ENCODE data around the gene VAV3.
"Not testable (repeated sequence)": the region's sequence is repeated elsewhere in the genome, so short reads cannot be mapped to it uniquely, and the experiment has no call there.

VAV3 gene

DNA sequence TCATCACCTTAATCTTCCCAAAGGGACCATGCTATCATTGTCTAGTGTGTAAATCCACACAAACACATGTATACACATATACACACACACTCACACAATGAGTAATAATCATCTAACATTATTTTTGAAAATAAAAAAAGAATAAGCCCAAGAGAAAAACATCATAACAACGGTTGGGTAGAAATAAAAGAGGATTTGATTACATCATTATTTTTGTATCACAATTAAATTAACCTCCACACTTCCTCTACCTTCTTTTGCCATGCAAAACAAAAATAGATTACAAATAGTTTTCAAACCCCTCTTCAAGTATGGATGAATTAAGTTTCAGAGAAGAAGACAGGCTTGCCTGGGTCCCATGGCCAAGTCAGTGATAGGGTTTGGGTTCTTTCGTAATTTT is 238.1 kb downstream of the VAV3 start:
- DNase-seq: no peak

DNA sequence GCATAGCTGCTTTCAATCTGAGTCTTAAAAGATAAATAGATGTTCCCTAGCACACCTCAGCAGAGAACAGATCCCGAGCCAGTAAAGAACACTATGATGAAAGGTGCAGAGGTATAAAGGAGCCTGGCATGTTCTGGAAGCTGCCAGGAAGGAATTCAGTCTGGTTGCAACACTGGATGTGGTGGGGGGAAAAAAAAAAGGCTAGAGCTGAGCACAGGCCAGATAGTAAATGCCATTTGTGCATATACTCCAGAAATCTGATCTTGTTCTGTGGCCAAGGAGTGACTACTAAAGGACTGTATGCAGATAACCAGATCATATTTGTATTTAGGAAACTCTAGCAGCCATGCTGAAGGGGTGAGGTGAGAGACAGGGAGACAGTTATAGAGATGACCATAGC is 240.3 kb downstream of the VAV3 start:
- no peak for DNase-seq

DNA sequence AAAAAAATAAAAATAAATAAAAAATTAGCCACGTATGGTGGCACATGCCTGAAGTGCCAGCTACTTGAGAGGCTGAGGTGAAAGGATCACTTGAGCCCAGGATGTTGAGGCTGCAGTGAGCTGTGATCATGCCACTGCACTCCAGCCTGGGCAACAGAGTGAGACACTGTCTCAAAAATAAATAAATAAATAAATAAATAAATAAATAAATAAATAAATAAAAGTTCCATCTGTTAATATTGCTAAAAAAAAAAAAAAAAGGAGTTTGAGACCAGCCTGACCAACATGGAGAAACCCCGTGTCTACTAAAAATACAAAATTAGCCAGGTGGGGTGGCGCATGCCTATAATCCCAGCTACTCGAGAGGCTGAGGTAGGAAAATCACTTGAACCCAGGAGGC is 244.8 kb downstream of the VAV3 start:
- not testable (repeated sequence) for DNase-seq

DNA sequence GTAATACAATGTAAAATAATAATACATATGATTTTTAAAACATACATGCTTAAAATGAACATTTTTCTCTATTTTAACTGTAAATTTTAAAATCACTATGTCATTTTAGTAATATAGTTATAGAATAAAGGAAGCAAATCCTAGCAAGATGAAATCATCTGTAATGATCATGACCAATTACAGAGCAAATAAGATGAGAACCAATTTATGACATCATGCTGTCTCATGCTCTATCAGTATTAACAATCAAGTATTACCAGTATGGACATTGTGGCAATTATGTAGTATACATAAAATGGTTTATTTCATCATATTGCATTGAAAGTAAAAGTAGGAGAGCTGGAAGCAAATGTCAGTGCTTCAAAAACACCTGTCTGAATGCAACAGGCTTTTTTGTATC is 255.0 kb downstream of the VAV3 start:
- no peak for DNase-seq

DNA sequence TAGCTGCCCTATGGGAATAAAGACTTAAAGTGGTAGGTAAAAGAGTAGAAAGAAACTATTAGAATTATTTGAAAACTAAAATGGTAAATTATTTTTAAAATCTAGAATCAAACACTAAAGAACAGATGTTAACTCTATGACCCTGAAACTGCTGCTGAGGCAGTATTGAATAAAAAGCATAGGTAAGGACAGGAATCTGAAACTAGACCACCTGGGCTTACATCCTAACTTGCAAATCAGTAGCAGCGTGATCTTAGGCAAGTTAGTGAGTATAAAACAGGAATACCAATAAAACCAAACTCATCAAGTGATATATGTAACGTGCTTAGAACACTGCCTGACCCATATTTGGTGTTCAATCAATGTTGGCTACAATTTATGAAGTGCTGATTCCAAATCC is 257.9 kb downstream of the VAV3 start:
- DNase-seq: no peak

DNA sequence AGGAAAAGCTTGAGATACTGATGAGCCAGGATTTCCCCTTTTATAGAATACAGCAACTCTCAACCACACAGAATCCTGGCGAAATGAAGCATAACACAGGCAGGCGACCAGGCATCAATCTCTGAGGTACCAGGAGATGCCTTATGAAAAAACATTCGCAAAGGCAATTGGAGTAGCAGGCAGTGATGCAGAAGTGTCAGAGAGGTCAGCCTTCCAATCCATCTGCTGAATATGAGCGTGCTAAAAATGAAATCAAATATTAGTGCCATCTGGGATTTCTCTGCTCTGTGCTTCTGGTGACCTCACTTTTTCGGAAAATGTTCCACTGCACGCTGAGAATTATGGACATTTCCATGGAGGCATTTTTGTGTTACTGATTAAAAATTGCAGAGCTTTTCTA is 258.8 kb downstream of the VAV3 start:
- no peak for DNase-seq

DNA sequence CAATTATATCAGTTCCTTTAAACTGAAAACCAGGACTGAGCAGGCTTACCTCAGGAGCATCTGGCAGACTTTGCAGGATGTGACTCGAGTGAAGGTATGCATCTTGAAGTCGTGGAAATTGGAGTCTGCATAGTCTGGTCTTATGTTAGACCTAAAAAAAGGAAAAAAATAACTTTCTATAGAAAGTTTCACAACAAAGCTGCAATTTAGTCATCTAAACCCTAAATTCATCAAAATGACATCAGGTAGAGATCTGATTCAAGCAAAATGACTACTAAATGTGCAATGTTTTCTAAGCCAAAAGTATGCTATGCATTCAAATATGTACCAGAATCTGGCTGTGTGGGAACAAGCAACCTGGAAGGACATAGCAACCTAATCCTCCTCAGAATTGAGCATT is 260.1 kb downstream of the VAV3 start:
- no peak for DNase-seq

DNA sequence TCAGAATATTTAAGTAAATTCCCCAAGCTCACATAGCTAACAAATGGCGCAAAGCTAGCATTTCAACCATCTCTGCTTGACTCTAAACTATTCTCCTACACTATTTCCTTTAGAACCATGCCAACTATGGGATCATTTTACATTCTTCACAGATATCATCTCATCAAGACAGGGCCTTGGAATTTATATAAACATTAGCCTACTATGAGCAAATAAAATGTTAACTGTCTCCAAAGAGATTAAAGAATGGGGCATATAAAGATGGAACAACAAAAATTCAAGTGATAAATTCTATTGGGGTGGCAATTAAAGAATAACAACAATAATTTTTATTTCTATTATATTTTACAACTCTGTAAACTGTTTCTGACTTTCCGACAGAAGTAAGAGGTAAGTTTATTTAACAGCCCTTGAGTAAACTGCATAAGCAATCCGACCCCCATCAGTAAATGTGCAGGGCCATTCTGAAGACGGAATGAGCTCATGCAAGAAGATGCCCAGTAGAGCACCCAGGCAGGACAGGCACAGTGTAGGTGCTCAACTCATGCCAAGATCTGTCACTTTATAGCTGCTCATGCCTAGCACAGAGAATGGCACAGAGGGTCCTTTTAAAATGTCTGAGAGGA is 261.9 kb downstream of the VAV3 start:
- DNase-seq: no peak

DNA sequence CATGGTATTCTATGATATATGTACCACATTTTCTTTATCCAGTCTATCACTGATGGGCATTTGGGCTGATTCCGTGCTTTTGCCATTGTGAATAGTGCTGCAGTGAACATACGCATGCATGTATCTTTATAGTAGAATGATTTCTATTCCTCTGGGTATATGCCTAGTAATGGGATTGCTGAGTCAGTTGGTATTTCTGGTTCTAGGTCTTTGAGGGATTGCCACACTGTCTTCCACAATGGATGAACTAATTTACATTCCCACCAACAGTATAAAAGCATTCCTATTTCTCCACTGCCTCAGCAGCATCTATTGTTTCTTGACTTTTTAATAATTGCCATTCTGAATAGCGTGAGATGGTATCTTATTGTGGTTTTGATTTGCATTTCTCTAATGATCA is 264.3 kb downstream of the VAV3 start:
- DNase-seq: not testable (repeated sequence)

DNA sequence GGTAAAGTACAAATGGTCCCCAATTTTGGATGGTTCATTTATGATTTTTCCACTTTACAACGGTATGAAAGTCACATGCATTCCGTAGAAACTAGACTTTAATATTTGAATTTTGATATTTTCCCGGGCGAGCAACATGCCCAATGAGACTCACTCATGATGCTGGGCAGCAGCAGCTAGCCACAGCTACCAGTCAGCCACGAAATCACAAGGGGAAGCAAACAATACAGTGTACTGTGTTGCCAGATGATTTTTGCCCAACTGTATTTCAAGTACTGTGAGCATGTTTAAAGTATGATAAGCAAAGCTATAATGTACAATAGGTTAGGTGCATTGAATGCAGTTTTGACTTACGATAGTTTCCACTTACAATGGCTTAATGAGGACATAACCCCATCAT is 266.8 kb downstream of the VAV3 start:
- no peak for DNase-seq

DNA sequence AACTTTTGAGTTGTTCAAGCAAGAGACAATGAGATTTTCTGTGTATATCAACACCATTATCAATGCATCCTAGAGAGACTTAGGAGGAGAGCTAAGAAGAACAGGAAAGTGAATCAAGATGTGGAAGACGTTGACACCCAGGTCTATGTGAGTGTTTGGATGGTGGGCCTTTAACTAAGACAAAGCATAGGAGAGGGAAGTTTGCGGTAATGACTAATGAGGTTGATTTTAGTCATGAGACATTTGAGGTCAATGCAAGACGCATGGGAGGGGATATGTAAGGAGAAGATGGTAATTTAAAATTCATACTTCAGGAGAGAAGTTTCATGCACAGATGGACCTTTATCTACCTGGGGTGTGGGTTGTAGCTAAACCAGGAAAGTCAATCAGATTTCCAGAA is 269.6 kb downstream of the VAV3 start:
- DNase-seq: no peak

DNA sequence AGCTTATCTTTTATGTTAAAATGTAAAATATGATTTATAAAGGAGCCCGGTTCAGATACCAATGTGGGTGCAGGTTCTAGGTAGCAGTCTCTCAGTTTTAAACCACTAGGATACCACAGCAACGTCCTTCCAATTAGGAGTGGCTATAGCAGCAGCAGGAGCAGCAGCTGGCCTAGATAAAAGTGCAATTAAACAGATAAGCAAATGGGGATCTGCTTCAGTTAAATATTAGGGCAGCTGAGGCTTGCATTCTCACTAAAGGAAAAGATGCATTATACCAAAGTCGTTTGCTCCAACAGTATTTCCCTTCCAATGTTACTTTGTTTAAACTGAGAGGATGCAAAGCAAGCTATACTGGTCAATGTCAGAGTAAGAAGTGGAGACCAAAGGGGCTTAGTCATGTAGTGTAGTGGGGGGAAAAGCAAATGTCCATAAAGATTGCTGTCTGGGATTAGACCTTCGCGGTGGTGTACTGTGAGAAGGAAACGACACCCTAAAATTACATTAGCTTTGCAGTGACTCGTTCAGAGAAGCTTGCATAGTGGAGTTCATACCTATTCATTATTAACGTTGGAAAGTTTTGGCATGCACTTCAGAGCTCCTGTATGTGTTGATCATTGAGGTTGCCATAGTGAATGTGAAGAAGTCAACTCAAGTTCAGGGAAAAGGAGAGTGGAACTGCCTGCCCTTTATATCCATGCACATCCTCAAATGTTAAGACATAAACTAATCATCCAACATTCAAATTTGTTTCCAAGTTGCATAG is 272.2 kb downstream of the VAV3 start:
- no peak for DNase-seq

DNA sequence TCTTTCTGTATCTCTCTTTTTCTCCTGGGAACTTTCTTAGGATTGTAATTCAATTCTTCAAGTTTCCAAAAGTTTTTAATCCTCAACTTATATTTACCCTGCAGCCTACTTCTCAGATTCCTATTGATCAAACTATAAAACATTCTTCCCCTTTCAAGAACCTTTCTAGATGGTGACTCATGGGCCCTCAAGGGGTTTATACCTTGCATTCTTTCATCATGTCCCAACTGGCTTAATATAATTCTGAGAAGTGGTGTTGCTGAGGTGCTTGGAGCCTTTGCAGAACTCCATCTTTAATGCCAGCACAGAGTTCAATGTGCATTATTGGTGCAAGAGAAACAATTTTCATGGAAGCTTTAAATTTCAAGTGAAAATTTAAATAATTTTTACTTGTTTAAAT is 273.4 kb downstream of the VAV3 start:
- DNase-seq: no peak

DNA sequence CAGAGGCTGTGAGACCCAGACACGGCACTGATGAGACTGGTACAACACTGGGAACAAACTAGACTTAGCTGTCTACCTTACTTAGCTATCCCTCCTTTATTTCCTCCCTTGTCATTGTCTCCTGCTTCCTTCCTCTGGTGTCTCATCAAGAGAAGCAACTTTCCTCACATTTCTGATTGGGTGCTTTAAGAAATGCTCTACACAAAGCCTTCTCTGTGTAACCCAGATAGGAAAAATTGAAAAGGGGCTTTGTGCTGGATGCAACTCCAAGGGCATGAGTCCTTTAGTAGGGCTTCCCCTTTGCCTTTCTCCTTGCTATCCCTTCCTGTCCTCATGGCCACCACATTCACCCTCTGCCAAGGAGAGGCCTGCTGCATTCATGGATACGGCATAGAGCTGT is 274.5 kb downstream of the VAV3 start:
- DNase-seq: no peak

DNA sequence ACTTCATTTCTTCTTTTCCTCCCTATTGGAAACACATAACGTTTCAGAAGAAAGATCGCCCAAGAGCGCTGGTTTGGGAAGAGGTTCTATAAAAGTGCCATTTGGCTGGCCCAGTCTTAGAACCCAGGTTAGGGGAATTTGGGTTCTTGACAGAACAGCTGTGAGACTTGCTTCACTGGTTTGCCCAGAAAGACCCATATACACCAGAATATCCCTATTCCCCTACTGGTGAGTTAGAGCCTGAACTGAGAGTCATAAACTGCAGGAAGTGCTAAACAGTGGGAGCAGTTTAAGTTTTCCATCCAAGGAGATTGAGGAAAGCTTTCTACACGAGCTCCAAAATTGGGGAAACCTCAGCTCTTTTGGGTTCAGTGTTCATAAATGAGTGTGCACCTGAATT is 275.2 kb downstream of the VAV3 start:
- DNase-seq: no peak

DNA sequence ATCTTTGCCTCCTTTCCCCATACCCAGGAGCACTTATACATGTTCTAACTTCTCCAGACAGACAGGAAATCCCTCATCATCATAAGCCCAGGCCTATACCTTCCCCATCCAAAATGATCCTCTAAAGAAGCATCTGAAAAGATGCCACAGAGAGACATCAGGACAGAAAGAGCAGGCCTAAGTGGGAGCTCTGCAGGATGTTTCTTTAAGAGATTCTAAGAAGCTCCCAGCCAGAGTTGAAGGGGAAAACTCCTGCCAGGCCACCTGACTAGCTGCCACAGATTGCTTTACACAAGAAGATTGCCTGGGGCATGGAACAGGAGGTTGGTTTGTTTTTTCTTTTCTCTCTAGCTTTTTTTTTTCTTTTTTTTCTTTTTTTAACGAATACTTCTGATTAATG is 275.8 kb downstream of the VAV3 start:
- DNase-seq: no peak

DNA sequence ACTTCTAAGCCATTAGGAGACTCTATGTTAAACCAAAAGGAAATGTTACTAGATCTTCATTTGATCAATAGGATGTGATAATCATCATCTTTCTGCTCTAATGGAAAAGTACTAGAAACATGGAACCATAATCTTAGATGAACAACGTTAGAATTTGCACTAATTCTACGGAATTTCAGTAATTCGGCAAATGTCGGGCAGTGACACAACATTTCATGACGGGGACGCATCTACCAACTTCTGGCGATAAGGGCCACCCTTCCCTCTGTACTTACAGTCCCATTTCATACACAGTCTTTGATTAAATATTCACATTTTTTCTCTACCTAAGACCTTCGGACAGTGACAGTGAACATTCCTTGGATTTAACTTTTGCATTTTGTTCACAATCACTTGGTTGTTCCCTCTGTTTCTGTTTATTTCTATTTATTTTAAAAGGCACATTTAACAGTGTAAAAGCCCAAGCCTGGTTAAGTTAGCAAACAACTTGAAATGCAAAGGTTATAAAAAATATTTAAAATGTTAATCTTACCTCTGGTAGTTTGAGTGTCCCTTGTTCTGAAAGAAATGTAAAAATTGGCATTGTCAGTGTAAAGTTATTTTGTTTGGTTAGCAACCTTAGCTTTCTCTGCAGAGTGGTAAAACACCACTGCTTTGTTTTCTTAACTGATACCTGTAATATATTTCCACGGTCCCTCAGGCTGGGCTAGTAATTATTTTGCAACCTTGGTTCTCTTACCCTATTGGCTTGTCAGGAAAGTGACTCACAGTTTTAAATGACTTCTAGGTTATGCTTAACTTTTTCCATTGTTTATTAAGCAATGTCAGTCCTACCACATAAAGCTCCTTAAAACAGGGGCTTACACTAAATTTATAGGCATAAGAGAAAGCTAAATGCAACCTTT is 276.9 kb downstream of the VAV3 start:
- DNase-seq: no peak

DNA sequence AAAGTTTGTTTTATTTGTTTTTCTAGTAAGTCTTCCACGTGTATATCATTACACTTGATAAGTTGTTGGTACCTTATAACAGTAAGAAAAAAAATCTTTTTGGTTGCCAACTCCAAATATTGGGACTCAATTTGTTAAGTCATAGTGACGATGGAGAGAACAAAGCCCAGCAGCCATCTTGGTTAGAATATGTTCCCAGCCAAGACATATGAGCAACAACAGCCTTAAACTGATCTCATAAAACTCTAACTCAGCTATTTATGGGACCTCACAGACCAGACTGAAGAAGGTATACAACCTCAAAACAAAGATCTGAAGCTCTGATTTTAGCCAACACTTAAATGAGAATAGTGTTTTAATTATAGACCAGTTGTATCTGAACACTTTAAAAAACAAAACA is 281.3 kb downstream of the VAV3 start:
- DNase-seq: no peak

DNA sequence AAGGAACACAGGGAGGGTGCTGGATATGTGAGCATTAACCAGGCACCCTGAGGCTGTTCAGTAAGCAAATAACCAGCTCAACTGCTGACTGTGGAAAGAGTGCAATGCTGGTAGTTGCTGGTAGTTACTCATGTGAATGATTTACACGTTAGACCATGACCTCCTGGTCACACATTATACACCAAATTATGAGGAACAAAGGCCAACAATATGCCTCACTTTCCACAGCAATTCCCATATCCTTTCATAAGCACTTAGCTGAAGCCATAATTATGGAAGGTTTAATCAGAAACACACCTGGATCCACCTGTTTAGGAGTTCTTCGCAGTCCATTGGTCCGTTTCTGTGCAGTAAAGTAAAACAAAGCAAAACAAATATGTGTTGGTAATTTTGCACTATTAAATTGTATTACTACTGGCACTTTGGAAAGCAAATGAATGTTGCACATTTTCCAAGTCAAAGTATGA is 281.8 kb downstream of the VAV3 start:
- no peak for DNase-seq

DNA sequence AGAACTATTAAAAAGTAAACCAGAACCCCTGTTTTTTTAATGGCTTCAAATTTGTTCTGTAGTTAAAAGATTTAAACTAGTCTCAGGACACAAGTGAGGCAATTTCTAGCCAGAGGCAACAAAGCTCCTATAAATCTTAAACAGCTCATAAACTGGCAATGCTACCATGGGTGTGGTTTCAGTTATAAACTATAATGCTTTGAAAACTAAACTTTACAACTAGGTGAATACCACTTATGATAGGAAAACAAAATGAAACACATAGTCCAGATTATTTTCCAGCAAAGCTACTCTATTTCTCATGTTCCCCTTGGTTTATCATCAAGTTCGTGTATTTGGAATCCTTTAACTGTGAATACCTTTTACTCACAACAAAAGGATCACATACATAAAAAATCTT is 282.5 kb downstream of the VAV3 start:
- no peak for DNase-seq

DNA sequence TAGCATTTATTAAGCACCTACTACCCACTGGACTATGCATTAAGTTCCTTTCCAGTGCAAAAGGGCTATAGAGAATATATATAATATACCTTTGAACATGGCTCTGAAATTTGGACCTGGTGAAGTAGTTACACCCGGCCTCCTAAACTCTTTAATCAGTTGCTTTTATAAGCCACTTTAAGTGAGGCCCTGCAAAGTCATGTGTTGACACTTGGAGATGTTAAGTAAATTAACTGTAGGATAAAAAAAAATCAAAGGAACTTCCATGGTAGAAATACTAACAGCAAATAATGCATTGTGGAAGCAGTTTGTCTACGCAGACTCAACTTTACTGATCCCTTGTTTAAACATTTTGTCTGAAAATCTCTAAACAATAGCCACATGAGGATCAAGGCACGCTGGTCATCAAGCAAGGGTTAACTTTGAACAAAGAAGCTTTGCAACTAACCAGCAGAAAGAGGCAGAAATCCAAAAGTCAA is 283.9 kb downstream of the VAV3 start:
- no peak for DNase-seq

DNA sequence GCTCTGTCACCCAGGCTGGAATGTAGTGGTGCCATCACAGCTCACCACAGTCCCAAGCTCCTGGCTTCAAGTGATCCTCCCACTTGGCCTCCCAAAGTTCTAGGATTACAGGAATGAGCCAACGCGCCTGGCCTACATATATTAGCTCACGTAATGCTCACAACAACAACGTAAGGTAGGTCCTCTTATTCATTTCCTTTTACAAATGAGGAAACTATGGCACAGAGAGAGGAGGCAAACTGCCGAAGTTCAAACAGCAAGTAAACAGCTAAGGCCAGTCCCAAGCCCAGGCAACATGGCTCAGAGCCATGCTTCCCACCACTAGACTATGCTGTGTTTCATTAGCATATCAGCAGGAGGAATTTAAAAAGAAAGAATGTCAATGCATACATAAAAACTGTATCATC is 284.4 kb downstream of the VAV3 start:
- DNase-seq: no peak

DNA sequence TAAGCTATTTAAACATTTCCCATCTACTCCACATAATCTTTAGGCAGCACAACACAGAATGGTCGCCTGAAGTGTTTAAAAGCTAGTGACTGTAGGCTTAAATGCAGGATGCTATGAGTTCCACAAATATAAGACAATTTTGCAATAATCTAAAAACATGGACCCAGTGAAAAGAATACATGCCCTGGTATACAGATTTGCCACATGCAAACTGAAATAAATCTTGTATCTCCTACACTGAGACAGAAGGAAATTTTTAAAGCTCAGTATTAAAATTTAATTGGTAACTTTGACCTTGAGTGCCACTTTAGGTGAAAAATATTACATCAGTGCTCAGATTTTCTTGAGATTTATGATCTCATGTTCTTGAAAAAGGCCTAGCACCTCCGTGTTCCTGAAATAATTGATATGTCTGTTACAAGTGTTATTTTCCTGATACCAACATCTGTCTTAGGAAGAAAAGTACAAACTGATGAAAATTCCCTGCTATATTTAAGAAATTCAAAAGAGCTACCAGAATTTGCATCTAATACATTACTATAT is 285.5 kb downstream of the VAV3 start:
- no peak for DNase-seq

All from CD4-positive, alpha-beta T cell treated with Interleukin-21 for 1 hour (primary cell).